Tibial nerve (tissue), 4 donors: Measurements from ENCODE around the gene NIPAL3.

Experiments used
- CTCF ChIP-seq, 5 experiments: fragments of 200-600 bp in 3 of 5; fragments of 450-650 bp in 2 of 5; sonication (generic) in 3 of 5; IDR thresholded peaks; one replicate each; pipeline ENCODE4 v1.5.1; 2016 to 2019; ENCODE audit warnings: antibody characterized with exemption in 5 of 5, mild to moderate bottlenecking in 3 of 5, moderate library complexity in 2 of 5
- EP300 ChIP-seq, 2 donors: sonication (generic); formaldehyde crosslinking; IDR thresholded peaks; one replicate each; pipeline ENCODE4 v1.6.1; 2017; ENCODE audit warnings: antibody characterized with exemption in 2 of 2, mild to moderate bottlenecking in 1 of 2
- POLR2A ChIP-seq, 2 donors: fragments of 450-650 bp; IDR thresholded peaks; one replicate each; pipeline ENCODE4 v1.6.1; 2017; ENCODE audit warnings: antibody characterized with exemption in 2 of 2, mild to moderate bottlenecking in 2 of 2, moderate library complexity in 2 of 2

GRCh38 chr1:24388331-24388885 is 27.2 kb upstream of the NIPAL3 start:
- no peak for TF ChIP-seq CTCF (IDR thresholded peaks at IDR 0.05)
- no peak for TF ChIP-seq POLR2A (IDR thresholded peaks at IDR 0.05)
- no peak for TF ChIP-seq EP300 (IDR thresholded peaks at IDR 0.05)
